SK-N-SH (cell line): ENCODE data around the gene STARD7. TPM values are rescaled to one million over a fixed set of nuclear protein-coding genes. Genes with fewer than 3 reads are reported as not detected.

Source experiments
- CTCF ChIA-PET: fragments of 300-600, 350-600 bp; formaldehyde crosslinking; extraction: SDS; loops from one replicate; lab custom pipeline; 2021; lab: Yijun Ruan, JAX
- POLR2A ChIA-PET: fragments of 350-600 bp; sonication (Branson Sonifier 250); formaldehyde crosslinking; extraction: SDS; loops from one replicate; lab custom pipeline; 2020; ENCODE audit warnings: antibody characterized with exemption, inconsistent platforms; lab: Yijun Ruan, JAX
- DNase-seq: peaks from one replicate; pipeline ENCODE4 v3.0.0; 2012
- H2AFZ ChIP-seq: fragments of 200-600 bp; sonication (generic); 2 replicates; pipeline ENCODE4 v1.8.1; 2016; ENCODE audit warnings: antibody characterized with exemption, mild to moderate bottlenecking, low read depth
- H3F3A ChIP-seq: fragments of 200-600 bp; sonication (generic); replicated peaks from 2 replicates; pipeline ENCODE3; 2016; ENCODE audit warnings: antibody characterized with exemption, mild to moderate bottlenecking; ENCODE audit not compliant: insufficient read depth
- H3K27ac ChIP-seq, 2 experiments: fragments of 200-500 bp in 1 of 2; fragments of 200-600 bp in 1 of 2; sonication (Bioruptor generic) in 1 of 2; sonication (generic), shearing (Covaris generic) in 1 of 2; 2 replicates each; pipeline versions ENCODE4 v1.5.1 to v1.6.1; 2014 to 2016; ENCODE audit warnings: low read depth in 2 of 2, inconsistent platforms in 1 of 2, low read length in 1 of 2, mild to moderate bottlenecking in 1 of 2, mixed read lengths in 1 of 2
- H3K27me3 ChIP-seq: fragments of 200-600 bp; sonication (generic), shearing (Covaris generic); 2 replicates; pipeline ENCODE4 v1.6.1; 2016; ENCODE audit warnings: mixed run types; ENCODE audit not compliant: insufficient read depth
- H3K36me3 ChIP-seq, 2 experiments: fragments of 200-500 bp in 1 of 2; fragments of 200-600 bp in 1 of 2; sonication (Bioruptor generic) in 1 of 2; sonication (generic) in 1 of 2; replicated peaks in 1 of 2; 2 replicates each; pipeline versions ENCODE3 to v1.5.1; 2014 to 2016; ENCODE audit warnings: low read length in 1 of 2, mild to moderate bottlenecking in 1 of 2; ENCODE audit not compliant: insufficient read depth in 2 of 2, control insufficient read depth in 1 of 2
- H3K4me1 ChIP-seq, 2 experiments: fragments of 200-500 bp in 1 of 2; fragments of 200-600 bp in 1 of 2; sonication (Bioruptor generic) in 1 of 2; sonication (generic), shearing (Covaris generic) in 1 of 2; 2 replicates each; pipeline versions ENCODE4 v1.5.1 to v1.6.1; 2014 to 2016; ENCODE audit warnings: low read depth in 1 of 2, low read length in 1 of 2, mixed run types in 1 of 2; ENCODE audit not compliant: insufficient read depth in 2 of 2, control insufficient read depth in 1 of 2
- H3K4me2 ChIP-seq: fragments of 200-600 bp; sonication (generic), shearing (Covaris generic); 2 replicates; pipeline ENCODE4 v1.6.1; 2017; ENCODE audit warnings: mixed run types
- H3K4me3 ChIP-seq, 2 experiments: fragments of 200-500 bp in 1 of 2; fragments of 200-600 bp in 1 of 2; sonication (Bioruptor generic) in 1 of 2; sonication (generic), shearing (Covaris generic) in 1 of 2; 2 replicates each; pipeline versions ENCODE4 v1.5.1 to v1.8.1; 2014 to 2016; ENCODE audit warnings: low read depth in 2 of 2, inconsistent platforms in 1 of 2, low read length in 1 of 2, mild to moderate bottlenecking in 1 of 2, mixed read lengths in 1 of 2, moderate library complexity in 1 of 2
- H3K79me2 ChIP-seq: fragments of 200-600 bp; sonication (generic); 2 replicates; pipeline ENCODE4 v1.8.1; 2017; ENCODE audit warnings: mild to moderate bottlenecking; ENCODE audit not compliant: insufficient read depth
- H3K9ac ChIP-seq: fragments of 200-600 bp; sonication (generic); 2 replicates; pipeline ENCODE4 v1.6.1; 2017; ENCODE audit warnings: mixed run types
- H3K9me2 ChIP-seq: fragments of 200-600 bp; sonication (generic); 2 replicates; pipeline ENCODE4 v1.6.1; 2017; ENCODE audit warnings: mixed run types
- H3K9me3 ChIP-seq: fragments of 200-600 bp; sonication (generic); 2 replicates; pipeline ENCODE4 v1.6.1; 2017; ENCODE audit warnings: mixed run types, mild to moderate bottlenecking, moderate library complexity
- H4K20me1 ChIP-seq: fragments of 200-600 bp; sonication (generic); 2 replicates; pipeline ENCODE4 v1.6.1; 2017; ENCODE audit warnings: mild to moderate bottlenecking, mixed run types; ENCODE audit not compliant: insufficient read depth
- CTCF ChIP-seq: fragments of 200-600 bp; sonication (generic); IDR thresholded peaks from 2 replicates; pipeline ENCODE4 v1.6.1; 2017; ENCODE audit warnings: antibody characterized with exemption, mild to moderate bottlenecking, moderate library complexity
- ELF1 ChIP-seq: IDR thresholded peaks from 2 replicates; pipeline ENCODE4 v1.4.0; 2012
- EP300 ChIP-seq, 2 experiments: IDR thresholded peaks; 2 replicates each; pipeline versions ENCODE4 v1.4.0 to v1.6.1; 2012; ENCODE audit warnings: borderline replicate concordance in 1 of 2, low read depth in 1 of 2, low read length in 1 of 2
- EZH2phosphoT487 ChIP-seq: fragments of 200-600 bp; sonication (generic); IDR thresholded peaks from 2 replicates; pipeline ENCODE4 v1.6.1; 2017; ENCODE audit warnings: low read depth, mixed run types, mild to moderate bottlenecking, antibody characterized with exemption, moderate library complexity, borderline replicate concordance
- FOXJ3 ChIP-seq: sonication (generic); formaldehyde crosslinking; IDR thresholded peaks from 2 replicates; pipeline ENCODE4 v1.5.1; 2020; ENCODE audit warnings: mild to moderate bottlenecking, missing genetic modification reagents
- FOXM1 ChIP-seq: IDR thresholded peaks from 2 replicates; pipeline ENCODE4 v1.4.0; 2012; ENCODE audit warnings: low read depth, mild to moderate bottlenecking
- GABPA ChIP-seq: IDR thresholded peaks from 2 replicates; pipeline ENCODE4 v1.4.0; 2012; ENCODE audit warnings: low read depth, mild to moderate bottlenecking
- JUND ChIP-seq: IDR thresholded peaks from 2 replicates; pipeline ENCODE4 v1.4.0; 2012
- NFIC ChIP-seq: IDR thresholded peaks from 2 replicates; pipeline ENCODE4 v1.4.0; 2012; ENCODE audit warnings: borderline replicate concordance
- NRF1 ChIP-seq: IDR thresholded peaks from 2 replicates; pipeline ENCODE4 v1.6.1; 2012; ENCODE audit warnings: low read depth, mild to moderate bottlenecking, low read length
- PBX3 ChIP-seq: IDR thresholded peaks from 2 replicates; pipeline ENCODE4; 2012
- RCOR1 ChIP-seq: fragments of 150-350 bp; IDR thresholded peaks from 2 replicates; pipeline ENCODE4 v1.6.1; 2017; ENCODE audit warnings: antibody characterized with exemption, low read length
- RFX5 ChIP-seq: IDR thresholded peaks from 2 replicates; pipeline ENCODE4 v1.6.1; 2012; ENCODE audit warnings: mild to moderate bottlenecking, improper control_type of control experiment, low read length
- RXRA ChIP-seq: IDR thresholded peaks from 2 replicates; pipeline ENCODE4 v1.4.0; 2012; ENCODE audit warnings: low read depth, mild to moderate bottlenecking, borderline replicate concordance
- SIN3A ChIP-seq: IDR thresholded peaks from 2 replicates; pipeline ENCODE4 v1.6.1; 2012; ENCODE audit warnings: low read depth, mild to moderate bottlenecking, low read length, moderate library complexity, borderline replicate concordance
- SMC3 ChIP-seq: IDR thresholded peaks from 2 replicates; pipeline ENCODE4 v1.6.1; 2012; ENCODE audit warnings: low read depth, low read length, improper control_type of control experiment
- TAF1 ChIP-seq: IDR thresholded peaks from 2 replicates; pipeline ENCODE4 v1.6.1; 2012; ENCODE audit warnings: low read depth, mild to moderate bottlenecking, low read length, moderate library complexity, borderline replicate concordance
- TEAD4 ChIP-seq: IDR thresholded peaks from 2 replicates; pipeline ENCODE4 v1.4.0; 2012; ENCODE audit warnings: mild to moderate bottlenecking, borderline replicate concordance; ENCODE audit not compliant: insufficient read depth
- USF1 ChIP-seq: IDR thresholded peaks from 2 replicates; pipeline ENCODE4 v1.4.0; 2012; ENCODE audit warnings: low read depth, borderline replicate concordance
- USF2 ChIP-seq: fragments of 150-350 bp; IDR thresholded peaks from 2 replicates; pipeline ENCODE4 v1.6.1; 2017; ENCODE audit warnings: antibody characterized with exemption, low read length, low read depth, borderline replicate concordance
- YY1 ChIP-seq: IDR thresholded peaks from 2 replicates; pipeline ENCODE4 v1.4.0; 2012; ENCODE audit warnings: low read depth, mild to moderate bottlenecking
- WGBS: methylation state at CpG from one replicate; pipeline ENCODE4 v1.1.6; 2017; ENCODE audit warnings: low lambda C conversion rate; 5-methylcytosine and 5-hydroxymethylcytosine counted together
- polyA plus RNA-seq, 3 experiments: library from polyadenylated mRNA; depleted of rRNA; stranded (reverse); fragments of >200 nt; gene quantifications; 2 replicates each; pipeline ENCODE4 v1.2.3, GENCODE V29; 2012

STARD7 gene
- polyA plus RNA-seq, 1 of the 3 experiments (the other 2 are of a cell fraction): 36.1 TPM

- no peak overlapping the region for H3K4me2 ChIP-seq
- H3K9ac ChIP-seq: no peak overlapping the region
- H4K20me1 ChIP-seq: peaks cover 36% of the 10 kb centered on the region
- no peaks in the 10 kb centered on the region for H3K9me3 ChIP-seq
- ChIA-PET CTCF (interaction anchor here (1.6 to 2.2 kb wide), 2 partner anchors 8 to 10 kb away, joined by 5 to 6 read pairs; partner anchors contain the start of gene CIAO1), POLR2A (no interaction called here)
- TF ChIP-seq RCOR1: no peak
- no peak for TF ChIP-seq JUND
- no peak for TF ChIP-seq NFIC
- no peak for TF ChIP-seq RFX5
- no peak for TF ChIP-seq SIN3A
- no peak for TF ChIP-seq TAF1
- TF ChIP-seq EZH2phosphoT487: no peak
- no peak overlapping the region for H3K27ac ChIP-seq
- peaks cover 27 to 43% of the 10 kb centered on the region in 2 experiments; a peak in 3 of 4 replicates for H3K4me1 ChIP-seq
- H3K27me3 ChIP-seq: no peaks in the 10 kb centered on the region
- peaks cover 71% of the 10 kb centered on the region for H3K79me2 ChIP-seq
- no peak for DNase-seq
- 93% methylated on average over 6 of the region's 6 CpGs for WGBS
- peaks cover 24 to 44% of the 10 kb centered on the region in 2 experiments for H3K36me3 ChIP-seq
- no peaks in the 10 kb centered on the region for H3K9me2 ChIP-seq
- no peak overlapping the region for H2AFZ ChIP-seq
- no peak overlapping the region for H3K4me3 ChIP-seq
- H3F3A ChIP-seq: peaks cover 29% of the 10 kb centered on the region
These were observed 48.0 kb upstream of the STARD7 start for GRCh38 chr2:96256611-96257113.

- H3K79me2 ChIP-seq: peaks cover 65% of the 10 kb centered on the region
- H4K20me1 ChIP-seq: peaks cover 19% of the 10 kb centered on the region
- no peak overlapping the region for H3K9ac ChIP-seq
- WGBS: 93% methylated on average over 11 of the region's 11 CpGs
- no peak overlapping the region for H2AFZ ChIP-seq
- POLR2A ChIA-PET: no interaction called here
- CTCF ChIA-PET: interaction anchor here (1.6 to 2.2 kb wide), 2 partner anchors 10 to 80 kb away, joined by 6 read pairs; no protein-coding TSS in a partner anchor
- no peak for DNase-seq
- H3K27me3 ChIP-seq: no peaks in the 10 kb centered on the region
- H3K4me2 ChIP-seq: no peak overlapping the region
- H3K4me3 ChIP-seq: no peak overlapping the region
- H3K9me2 ChIP-seq: no peaks in the 10 kb centered on the region
- peaks cover 29 to 44% of the 10 kb centered on the region in 2 experiments for H3K36me3 ChIP-seq
- H3K27ac ChIP-seq: no peak overlapping the region
- H3K4me1 ChIP-seq: peaks cover 19 to 33% of the 10 kb centered on the region in 2 experiments; a peak in 3 of 4 replicates
- H3K9me3 ChIP-seq: no peaks in the 10 kb centered on the region
- no peak for TF ChIP-seq EP300 (IDR thresholded peaks at IDR 0.05; ENCODE audit: borderline replicate concordance in 1 of 2, low read depth in 1 of 2, low read length in 1 of 2)
- TF ChIP-seq FOXM1: no peak
- TF ChIP-seq GABPA: no peak
- TF ChIP-seq PBX3: no peak
- TF ChIP-seq SIN3A: no peak
- no peak for TF ChIP-seq YY1
- TF ChIP-seq USF2: no peak
- no peak for TF ChIP-seq EZH2phosphoT487
- no peak for TF ChIP-seq USF1
- no peak for TF ChIP-seq CTCF
- no peak for TF ChIP-seq SMC3
- no peak for TF ChIP-seq RXRA
- no peak for TF ChIP-seq RFX5
- no peak for TF ChIP-seq JUND
- no peak for TF ChIP-seq NRF1
- no peak for TF ChIP-seq TEAD4
- no peak for TF ChIP-seq FOXJ3 (CRISPR knock-in tag)
- no peak for TF ChIP-seq NFIC
- no peak for TF ChIP-seq ELF1
- peaks cover 27% of the 10 kb centered on the region for H3F3A ChIP-seq
These were observed 45.9 kb upstream of the STARD7 start for GRCh38 chr2:96254571-96254970.
